ENCODE results near the gene TMCO1. TPM values are rescaled to one million over a fixed set of nuclear protein-coding genes. Genes with fewer than 3 reads are reported as not detected.
"Not testable (repeated sequence)": the region's sequence is repeated elsewhere in the genome, so short reads cannot be mapped to it uniquely, and the experiment has no call there.

Gene TMCO1
- 40.9 TPM for total RNA-seq
- long read RNA-seq, full-length matches to known transcripts: 36 of 43 reads
- long read RNA-seq, partial matches to known transcripts: 1 of 43 reads
- long read RNA-seq, other reads (novel, unspliced or antisense): 6 of 43 reads

GRCh38 chr1:165768513-165769394 lies at the start of gene TMCO1:
Gene TMCO1, minus strand, starts transcription at chr1:165768868. Its CDS starts 117 bp downstream, at chr1:165768751.
- ATAC-seq (ENCODE audit: poor library complexity): peak; percentile 99
- DNase-seq: peak; percentile 96
- intact Hi-C loops (cut with DNase I): no loop called here

GRCh38 chr1:165816826-165817497 lies 48.3 kb upstream of the TMCO1 start:
- intact Hi-C loops (cut with DNase I): no loop called here
- ATAC-seq (ENCODE audit: poor library complexity): no peak
- no peak for DNase-seq

DNA sequence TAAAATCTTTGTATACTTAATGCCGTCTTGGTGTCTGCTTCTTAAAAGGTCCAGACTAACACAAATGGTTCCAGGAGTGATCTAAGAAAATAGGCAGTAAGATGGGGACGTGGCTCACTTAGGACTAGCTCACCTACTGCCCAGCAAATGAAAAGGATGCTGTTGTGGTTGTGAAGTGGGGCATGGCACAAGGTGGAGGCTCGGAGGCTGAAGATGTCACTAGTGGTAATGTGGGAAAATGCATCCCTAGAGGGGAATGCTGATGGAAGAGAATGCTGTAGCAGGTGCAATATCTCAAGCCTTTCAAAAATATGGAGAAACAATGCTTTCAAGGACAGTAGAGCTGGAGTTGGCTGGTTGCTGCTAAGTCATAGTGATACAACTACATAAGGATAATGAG lies 47.5 kb upstream of the TMCO1 start:
- ATAC-seq (ENCODE audit: poor library complexity) (no peak), DNase-seq (no peak)
- intact Hi-C loops (cut with DNase I): no loop called here

DNA sequence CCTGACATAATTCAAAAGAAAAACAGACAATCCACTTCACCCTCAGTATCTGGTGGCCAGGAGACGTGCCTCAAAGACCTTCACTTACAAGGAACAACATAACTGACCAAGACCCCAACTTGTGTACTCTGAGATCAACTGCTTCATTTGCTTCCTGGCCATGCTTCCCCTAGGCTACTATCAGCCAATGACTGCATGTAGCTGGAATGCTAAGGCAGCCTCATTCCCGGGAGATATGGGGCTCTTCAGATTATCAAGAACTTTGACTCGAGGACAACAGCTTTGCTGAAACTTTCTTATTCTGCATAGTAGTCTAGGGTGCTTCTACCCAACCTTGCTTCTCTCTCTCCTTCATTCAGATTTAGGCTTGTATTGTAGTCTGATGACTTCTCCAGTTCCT lies 47.1 kb upstream of the TMCO1 start:
- intact Hi-C loops (cut with DNase I): no loop called here
- ATAC-seq (ENCODE audit: poor library complexity) (peak; percentile 51), DNase-seq (no peak)

GRCh38 chr1:165807613-165808012 lies 38.9 kb upstream of the TMCO1 start:
- ATAC-seq (ENCODE audit: poor library complexity): no peak
- DNase-seq: no peak
- intact Hi-C loops (cut with DNase I): no loop called here

GRCh38 chr1:165804513-165804912 lies 35.8 kb upstream of the TMCO1 start:
- ATAC-seq (ENCODE audit: poor library complexity); DNase-seq; intact Hi-C loops (cut with DNase I): not testable (repeated sequence)

DNA sequence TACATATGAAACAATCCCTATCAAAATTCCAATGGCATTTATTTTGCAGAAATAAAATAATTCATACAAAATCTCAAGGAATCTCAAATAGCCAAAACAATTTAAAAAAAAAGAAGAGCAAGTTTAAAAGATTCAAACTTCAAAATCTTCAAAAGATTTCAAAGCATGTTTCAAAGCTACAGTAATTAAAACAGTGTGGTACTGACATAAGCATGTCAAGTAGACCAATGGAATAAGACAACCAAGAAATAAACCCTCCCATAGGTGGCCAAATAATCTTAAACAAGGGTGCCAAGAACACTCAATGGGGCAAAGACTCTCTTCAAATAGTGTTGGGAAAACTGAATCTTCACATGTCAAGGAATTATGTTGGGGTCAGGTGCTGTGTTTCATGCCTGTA lies 30.7 kb upstream of the TMCO1 start:
- intact Hi-C loops (cut with DNase I): no loop called here
- no peak for ATAC-seq (ENCODE audit: poor library complexity)
- DNase-seq: no peak

DNA sequence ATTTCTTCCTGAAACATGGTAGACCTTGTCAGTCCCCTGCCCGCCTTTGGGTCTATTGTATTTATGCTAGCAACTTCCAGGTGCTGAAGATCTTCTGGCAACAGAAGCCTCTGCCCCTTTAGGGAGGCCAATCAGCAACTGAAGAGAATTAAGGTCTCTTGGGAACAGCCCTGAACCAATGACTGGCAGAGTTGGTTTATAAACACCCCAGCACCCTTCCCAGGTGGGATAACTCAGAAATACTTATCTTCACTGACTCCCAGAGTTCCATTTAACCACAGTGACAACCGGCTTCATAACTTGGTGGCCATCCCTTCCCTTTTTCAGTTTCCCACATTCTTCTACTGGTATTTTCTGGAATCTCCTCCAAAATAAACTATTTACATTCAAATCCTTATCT lies 27.2 kb upstream of the TMCO1 start:
- intact Hi-C loops (cut with DNase I): no loop called here
- ATAC-seq (ENCODE audit: poor library complexity): no peak

DNA sequence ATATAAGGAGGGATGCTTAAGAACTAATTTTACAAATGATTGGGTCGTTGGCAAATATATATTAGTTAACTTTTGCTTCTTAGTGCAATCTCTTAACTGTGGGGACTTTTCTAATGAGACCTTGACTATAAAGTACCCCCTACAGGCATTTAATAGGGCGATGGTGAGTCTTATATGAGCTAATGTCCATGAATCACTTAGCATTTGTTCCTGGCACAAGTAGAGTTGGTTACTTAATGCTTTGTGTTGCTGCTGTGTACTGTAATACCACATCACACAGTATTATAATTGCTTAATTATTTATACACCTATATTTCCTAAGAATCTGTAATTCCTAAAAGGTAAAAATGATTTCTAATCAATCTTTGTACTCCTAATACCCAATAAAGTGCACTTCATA lies 25.3 kb upstream of the TMCO1 start:
- intact Hi-C loops (cut with DNase I): no loop called here
- no peak for DNase-seq
- no peak for ATAC-seq (ENCODE audit: poor library complexity)

More for the DNA sequence above, 27.2 kb upstream of the TMCO1 start:
- no peak for DNase-seq

DNA sequence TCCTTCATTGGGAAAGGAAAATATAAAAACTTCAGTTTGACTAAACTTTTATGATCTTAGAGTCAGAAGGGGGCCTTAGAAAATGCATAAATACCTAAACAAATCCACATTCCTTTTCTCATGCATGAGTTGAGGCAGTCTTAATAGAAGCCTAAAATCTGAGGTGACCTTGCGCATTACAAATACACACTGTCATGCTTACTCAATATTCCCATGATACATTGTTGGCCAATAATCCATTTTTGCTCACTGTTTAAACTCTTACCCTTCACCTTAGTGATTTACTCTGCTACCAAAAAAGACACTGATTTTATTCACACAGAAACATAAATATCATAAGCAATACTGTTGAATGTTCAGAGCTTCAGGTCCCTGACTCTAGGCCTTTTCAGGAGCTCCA lies 19.1 kb upstream of the TMCO1 start:
- DNase-seq (no peak), ATAC-seq (ENCODE audit: poor library complexity) (no peak)
- intact Hi-C loops (cut with DNase I): no loop called here

DNA sequence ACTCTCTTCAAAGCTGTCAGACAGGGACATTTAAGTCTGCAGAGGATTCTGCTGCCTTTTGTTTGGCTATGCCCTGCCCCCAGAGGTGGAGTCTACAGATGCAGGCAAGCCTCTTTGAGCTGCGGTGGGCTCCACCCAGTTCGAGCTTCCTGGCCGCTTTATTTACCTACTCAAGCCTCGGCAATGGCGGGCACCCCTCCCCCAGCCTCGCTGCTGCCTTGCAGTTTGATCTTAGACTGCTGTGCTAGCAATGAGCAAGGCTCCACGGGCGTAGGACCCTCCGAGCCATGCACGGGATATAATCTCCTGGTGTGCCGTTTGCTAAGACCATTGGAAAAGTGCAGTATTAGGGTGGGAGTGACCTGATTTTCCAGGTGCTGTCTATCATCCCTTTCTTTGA lies 14.9 kb upstream of the TMCO1 start:
- intact Hi-C loops (cut with DNase I); DNase-seq; ATAC-seq (ENCODE audit: poor library complexity): not testable (repeated sequence)

DNA sequence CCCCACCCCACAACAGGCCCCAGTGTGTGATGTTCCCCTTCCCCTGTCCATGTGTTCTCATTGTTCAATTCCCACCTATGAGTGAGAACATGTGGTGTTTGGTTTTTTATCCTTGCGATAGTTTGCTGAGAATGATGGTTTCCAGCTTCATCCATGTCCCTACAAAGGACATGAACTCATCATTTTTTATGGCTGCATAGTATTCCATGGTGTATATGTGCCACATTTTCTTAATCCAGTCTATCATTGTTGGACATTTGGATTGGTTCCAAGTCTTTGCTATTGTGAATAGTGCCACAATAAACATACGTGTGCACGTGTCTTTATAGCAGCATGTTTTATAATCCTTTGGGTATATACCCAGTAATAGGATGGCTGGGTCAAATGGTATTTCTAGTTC lies 9.5 kb upstream of the TMCO1 start:
- DNase-seq; intact Hi-C loops (cut with DNase I); ATAC-seq (ENCODE audit: poor library complexity): not testable (repeated sequence)

DNA sequence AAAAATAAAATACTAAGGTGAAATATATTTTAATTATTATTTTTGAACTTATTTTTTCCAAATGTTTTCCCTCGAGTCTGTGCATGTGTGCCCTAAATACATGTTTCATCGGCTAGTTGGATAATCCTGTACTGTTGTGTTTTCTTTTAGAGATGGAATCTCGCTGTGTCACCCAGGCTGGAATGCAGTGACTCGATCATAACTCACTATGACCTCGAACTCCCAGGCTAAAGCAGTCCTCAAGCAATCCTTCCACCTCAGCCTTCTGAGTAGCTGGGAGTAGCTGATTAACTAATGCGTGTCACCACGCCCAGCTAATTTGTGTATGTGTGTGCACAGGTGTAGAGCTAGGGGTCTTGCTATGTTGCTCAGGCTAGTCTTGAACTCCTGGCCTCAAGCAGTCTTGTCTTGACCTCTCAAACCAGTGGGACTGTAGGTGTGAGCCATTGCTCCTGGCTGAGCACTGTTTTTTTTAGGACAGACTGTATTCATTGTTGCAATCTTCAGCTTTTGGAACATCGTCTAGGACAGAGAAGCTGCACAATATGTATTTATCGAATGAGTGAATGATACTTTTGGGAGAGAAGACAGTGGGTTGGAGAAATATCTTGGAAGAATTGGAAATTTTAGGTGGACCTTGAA lies 4.8 kb upstream of the TMCO1 start:
- no peak for DNase-seq
- ATAC-seq (ENCODE audit: poor library complexity): no peak
- intact Hi-C loops (cut with DNase I): no loop called here

GRCh38 chr1:165772739-165773138 lies 4.1 kb upstream of the TMCO1 start:
- intact Hi-C loops (cut with DNase I): no loop called here
- DNase-seq (no peak), ATAC-seq (ENCODE audit: poor library complexity) (no peak)

DNA sequence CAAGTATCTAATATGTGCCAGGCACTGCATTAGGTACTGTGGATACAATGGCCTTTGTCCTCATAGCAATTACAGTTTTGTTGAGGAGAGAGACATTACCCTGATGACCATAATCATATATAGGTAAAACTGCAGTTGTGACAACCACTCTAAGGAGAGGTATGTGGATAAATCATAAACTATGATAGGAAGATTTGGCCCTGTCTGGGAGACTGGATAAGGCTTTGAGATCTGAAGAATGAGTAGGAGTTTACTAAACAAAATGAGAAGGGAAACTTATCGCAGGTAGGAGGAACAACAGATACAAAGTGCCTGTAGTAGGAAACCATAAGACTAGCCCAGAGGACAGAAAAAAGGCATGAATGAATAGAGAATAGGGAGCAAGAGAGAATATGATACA lies 4.4 kb downstream of the TMCO1 start:
- DNase-seq: no peak
- ATAC-seq (ENCODE audit: poor library complexity): no peak
- intact Hi-C loops (cut with DNase I): no loop called here

DNA sequence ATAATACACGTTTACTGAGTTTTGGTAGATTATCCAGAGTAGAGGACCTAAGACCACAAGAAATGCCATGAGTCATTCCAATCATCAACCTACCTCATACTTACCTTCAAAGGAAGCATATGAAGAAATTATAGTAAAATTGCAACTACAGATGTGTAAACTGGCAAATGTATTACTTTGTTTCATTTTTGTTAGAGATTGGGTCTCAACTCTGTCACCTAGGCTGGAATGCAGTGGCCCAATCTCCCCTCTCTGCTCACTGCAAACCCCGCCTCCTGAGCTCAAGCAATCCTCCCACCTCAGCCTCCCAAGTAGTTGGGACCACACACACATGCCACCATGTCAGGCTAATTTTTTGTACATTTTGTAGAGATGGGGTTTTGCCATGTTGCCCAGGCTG lies 5.2 kb downstream of the TMCO1 start:
- DNase-seq: no peak
- no peak for ATAC-seq (ENCODE audit: poor library complexity)
- intact Hi-C loops (cut with DNase I): no loop called here

DNA sequence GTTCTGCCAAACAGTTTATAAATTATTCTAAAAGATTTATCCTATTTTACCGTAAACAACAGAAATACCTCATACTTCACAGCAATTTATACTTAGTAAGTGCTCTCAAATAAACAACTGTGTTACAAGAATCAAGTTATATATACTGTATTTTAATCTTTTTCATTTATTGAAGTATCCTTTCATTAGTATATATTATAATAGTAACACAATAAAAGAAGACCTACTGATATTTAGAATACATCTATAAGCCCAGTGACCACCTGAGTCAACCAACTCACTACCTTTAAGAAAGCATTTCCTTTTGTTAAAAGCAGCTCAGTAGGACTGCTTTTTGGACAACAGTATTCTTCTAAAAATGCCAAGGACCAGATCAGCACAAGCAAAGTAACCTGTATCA lies 5.9 kb downstream of the TMCO1 start:
- no peak for ATAC-seq (ENCODE audit: poor library complexity)
- DNase-seq: no peak
- intact Hi-C loops (cut with DNase I): no loop called here

GRCh38 chr1:165759095-165759494 lies 9.6 kb downstream of the TMCO1 start:
- DNase-seq: no peak
- intact Hi-C loops (cut with DNase I): no loop called here
- no peak for ATAC-seq (ENCODE audit: poor library complexity)

- ATAC-seq (ENCODE audit: poor library complexity) (no peak), DNase-seq (no peak)
- intact Hi-C loops (cut with DNase I): no loop called here
Measured at GRCh38 chr1:165755393-165756010, 13.2 kb downstream of the TMCO1 start.

All from Right ventricle myocardium superior (tissue), 1 donor.